Measurements from ENCODE around the gene TMEM86A.

The TMEM86A gene

DNA sequence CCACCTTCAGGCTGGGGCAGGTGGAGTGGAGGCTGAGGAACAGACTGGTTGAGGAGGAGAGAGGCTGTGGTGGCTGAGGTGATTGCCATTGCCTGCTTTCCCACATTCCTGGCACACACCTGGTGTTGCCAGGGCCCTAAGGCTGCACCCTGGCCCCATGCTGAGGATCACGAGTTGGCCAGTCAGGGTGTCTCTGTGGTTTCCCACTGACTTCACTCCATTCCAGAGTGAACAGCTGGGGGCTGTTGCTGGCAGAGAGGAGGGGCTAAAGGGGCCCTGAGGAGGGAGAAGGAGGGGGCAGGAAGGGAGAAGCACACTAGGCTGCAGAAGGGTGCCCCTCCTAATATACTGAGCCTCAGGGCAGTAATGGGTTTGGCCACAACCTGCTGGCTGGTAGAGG lies 1.8 kb downstream of the TMEM86A start:
- no peak for DNase-seq (ENCODE audit: low spot score)

DNA sequence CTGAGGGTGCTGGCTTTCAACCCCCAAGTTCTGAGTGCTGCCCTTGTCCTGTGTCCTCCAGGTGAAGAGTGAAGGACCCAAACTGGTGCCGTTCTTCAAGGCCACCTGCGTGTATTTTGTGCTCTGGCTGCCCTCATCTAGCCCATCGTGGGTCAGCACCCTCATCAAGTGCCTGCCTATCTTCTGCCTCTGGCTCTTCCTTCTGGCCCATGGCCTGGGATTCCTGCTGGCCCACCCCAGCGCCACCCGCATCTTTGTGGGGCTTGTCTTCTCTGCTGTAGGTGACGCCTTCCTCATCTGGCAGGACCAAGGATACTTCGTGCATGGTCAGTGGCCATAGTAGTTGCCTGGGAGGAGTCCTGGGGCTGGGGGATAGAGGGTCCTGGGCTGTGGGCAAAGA lies 2.3 kb downstream of the TMEM86A start:
- DNase-seq (ENCODE audit: low spot score): no peak

DNA sequence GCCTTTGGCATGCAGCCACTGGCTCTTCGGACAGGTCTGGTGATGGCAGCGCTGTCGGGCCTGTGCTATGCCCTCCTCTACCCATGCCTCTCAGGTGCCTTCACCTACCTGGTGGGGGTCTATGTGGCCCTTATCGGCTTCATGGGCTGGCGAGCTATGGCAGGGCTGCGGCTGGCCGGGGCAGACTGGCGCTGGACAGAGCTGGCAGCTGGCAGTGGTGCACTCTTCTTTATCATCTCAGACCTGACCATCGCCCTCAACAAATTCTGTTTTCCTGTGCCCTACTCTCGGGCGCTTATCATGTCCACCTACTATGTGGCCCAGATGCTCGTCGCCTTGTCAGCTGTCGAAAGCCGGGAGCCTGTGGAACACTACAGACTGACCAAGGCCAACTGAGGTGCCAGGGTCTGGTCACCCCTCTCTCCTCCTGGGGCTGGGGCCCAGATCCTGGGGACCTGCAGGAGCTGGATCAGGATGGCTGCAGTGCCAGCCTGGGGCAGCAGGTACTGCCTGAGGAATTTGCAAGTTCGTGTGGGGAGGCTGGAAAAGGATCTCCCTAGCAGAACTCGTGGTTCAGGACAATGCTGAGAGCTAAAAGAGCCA lies 3.1 kb downstream of the TMEM86A start:
- DNase-seq (ENCODE audit: low spot score): no peak

DNA sequence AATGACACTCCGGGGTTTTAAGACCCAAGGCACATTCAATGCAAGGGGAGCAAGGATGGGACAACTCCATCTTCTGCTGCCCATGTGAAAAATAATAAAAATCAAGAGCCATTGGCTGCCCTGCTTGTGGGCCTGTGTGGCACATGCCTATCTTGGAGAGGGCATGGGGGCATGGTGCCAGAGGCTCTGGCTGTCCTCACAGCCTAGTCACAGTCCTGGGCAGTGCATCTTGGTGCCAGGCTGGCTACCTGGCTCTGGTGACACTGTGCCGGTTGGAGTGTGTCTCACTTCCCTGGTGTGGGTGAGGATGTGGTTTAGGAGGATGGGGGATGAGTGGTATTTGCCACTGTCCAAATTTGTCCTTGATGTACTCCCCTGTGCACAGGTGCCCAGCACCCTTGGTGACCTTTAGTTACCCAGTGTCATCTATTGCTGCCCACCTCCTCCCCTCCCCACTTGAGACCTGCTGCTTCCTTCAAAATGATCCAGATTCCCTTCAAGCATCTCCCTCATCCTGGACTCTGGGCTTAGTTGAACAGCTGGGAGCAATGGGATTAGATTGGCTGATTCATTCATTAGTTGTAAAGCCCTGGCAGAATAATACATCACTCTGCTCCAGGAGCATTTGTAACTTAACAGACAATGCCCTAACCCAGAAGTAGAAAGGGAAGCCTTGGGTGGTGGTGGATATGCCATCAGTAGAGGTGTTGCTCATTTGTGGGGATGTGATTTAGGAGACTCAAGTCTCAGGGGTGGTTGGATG lies 4.6 kb downstream of the TMEM86A start:
- no peak for DNase-seq (ENCODE audit: low spot score)

DNA sequence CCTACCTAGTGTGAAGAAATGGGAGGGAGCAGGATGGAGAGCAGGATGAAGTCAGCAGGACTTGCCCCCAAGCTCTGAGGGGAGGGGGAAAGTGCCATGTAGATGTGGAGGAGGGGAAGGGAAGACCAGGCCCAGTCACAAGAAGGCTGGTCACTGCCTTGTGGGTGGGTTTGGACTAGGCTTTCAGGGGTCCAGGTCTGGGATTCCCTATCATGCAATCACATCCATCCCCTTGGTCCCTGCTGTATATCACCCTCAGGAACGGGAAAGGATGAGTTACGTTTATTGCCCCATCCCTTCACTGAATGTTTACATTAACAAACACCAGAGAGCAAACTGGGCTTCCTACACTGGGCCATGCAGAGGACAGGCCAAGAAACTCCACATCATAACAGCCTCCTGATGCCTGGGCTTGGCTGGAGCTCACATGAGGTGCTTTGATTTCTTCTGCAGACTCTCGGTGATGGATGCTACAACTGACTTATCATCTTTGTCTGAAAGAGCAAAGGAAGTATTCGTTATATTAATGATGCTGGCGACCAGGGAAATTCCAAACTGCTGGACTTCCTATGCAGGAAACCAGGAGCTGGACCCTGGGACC lies 5.6 kb downstream of the TMEM86A start:
- DNase-seq (ENCODE audit: low spot score): no peak

DNA sequence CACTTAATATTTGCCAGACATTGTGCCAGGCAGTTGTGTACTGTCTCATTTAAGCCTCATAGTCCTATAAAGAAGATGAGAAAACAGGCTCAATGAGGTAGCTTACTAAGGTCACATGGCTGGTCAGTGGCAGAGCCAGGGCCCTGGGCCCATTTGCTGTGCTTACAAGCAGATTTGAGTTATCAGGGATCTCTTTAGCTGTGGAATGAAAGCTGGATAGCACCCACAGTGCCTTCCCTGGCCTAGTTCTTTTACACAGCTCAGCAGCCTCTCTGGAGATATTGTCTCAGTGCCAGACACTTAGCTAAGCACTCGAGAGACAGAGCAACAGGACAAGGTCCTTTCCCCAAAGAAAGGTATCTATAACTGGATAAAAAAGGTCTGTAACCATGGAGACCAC lies 6.1 kb downstream of the TMEM86A start:
- no peak for DNase-seq (ENCODE audit: low spot score)

DNA sequence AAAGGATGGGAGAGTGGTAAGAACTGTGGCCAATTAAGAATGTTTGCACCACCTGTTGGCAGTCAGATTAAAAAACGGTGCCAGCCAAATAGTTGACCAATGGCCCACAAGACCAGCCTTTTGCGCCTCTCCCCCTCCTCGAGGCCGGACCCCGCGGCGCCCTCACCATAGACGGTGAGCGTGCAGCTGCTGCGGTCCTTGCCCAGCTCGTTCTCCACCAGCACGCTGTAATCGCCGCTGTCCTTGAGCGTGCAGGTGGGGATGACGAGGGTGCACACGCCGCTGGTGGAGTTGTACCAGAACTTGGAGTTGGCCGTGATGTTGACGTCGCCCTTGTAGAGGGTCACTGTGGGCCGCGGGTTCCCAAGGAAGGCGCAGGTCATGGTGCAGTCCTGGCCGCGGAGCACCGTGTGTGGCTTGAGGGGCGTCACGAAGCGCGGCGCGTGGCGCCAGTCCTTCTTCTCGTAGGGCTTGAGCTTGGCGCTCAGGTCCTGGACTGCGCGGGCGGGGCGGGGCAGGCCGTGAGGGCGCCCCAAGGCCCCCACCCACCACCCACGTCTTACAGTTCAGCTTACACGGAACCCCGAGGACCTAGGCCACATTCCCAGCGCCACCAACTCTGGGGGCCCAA lies 7.2 kb downstream of the TMEM86A start:
- no peak for DNase-seq (ENCODE audit: low spot score)

DNA sequence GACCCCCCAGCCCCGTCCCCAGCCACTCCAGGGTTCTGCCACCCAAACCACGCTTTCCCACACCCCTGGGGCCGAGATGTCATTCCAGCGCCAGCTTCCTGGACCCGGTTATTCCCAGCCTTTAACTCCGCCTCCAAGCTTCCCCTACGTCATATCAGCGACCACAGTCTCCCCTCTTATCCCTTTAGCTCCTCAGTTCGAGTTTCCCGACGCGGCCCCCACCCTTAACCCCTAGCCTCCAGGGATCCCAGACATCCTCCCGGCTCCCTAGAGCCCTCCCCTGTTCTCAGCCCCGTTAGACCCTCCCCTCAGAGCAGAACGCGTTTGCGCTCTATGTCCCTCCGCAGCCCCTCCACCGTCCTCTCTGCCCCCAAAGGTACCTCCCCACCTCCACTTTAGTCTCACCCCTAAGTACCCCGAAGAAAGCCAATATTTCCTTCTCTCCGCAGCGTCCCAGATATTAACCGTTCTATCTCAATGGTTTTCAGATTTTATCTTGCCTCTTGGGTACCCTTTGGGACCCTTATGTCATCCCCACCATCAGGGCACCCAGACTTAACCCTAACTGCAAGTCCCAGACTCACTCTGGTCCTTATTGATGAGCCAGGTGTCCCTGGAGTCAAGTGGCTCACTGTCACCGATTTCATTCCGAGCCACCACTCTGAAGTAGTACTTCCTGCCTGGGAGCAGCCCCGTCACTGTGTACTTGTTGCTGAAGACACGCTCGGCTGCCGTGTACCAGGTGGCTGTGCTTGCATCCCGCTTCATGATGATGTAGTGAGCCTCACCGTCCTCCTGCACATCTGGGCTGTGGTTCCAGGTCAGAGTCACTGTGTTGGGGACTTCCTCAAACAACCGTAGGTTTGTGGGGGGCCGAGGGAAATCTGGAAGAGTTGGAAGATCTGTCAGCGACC lies 8.0 kb downstream of the TMEM86A start:
- DNase-seq (ENCODE audit: low spot score): no peak

DNA sequence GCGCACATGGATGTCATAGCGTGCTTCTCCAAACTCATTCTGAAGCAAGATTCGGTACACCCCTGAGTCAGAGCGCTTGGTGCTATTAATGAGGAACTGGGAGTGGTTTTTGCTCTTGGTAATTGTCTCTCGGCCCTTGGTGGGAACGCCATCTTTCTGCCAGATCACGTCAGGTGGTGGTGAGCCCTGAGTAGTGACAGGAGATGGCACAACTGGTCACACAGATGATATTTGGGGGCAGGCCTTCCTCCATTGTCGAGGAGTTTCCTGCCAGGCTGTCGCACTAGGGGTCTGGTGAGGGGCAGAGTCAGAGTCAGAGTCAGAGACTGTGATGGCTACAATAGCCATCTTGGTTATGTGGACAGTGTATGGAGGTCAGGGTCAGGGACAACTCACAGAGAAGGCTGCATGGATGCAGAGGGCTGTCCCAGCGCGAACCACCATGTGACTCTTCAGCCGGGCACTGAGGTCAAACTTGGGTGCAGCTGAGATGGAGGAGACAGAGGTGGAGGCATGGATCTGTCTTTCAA lies 9.3 kb downstream of the TMEM86A start:
- DNase-seq (ENCODE audit: low spot score): no peak

DNA sequence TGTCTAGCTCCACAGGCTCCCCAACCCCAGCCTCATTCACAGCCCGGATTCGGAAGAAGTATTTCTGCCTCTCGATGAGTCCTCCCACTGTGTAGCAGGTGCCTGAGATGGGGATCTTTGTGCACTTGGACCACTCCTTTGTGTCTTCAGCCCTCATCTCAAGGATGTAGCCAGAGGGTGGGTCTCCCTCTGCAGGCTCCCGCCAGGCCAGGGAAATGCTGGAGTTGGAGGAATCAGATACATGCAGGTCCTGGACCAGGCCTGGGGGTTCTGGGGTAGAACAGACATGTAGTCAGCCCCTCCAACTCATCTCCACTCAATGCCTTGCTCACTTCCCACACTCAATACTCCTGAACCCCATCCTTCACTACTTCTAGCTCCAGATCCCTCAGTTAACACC lies 10.8 kb downstream of the TMEM86A start:
- DNase-seq (ENCODE audit: low spot score): no peak

DNA sequence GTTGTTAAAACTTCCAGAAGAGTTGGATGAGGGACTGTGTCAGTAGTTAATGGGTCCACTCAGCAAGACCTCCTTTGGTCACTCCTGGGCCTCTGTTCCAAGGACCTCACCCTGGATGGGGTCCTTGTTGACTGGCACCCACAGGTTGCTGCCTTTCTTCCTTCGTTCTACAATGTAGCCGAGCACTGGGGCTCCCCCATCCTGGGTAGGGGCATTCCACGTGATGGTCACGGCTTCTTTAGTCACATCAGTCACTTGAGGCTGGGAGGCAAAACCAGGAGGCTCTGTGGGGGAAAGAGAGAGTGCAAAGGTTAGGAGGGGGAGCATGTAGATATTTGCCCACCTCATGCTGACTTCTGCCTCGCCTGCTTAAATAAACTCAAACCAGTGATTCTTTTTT lies 12.0 kb downstream of the TMEM86A start:
- no peak for DNase-seq (ENCODE audit: low spot score)

DNA sequence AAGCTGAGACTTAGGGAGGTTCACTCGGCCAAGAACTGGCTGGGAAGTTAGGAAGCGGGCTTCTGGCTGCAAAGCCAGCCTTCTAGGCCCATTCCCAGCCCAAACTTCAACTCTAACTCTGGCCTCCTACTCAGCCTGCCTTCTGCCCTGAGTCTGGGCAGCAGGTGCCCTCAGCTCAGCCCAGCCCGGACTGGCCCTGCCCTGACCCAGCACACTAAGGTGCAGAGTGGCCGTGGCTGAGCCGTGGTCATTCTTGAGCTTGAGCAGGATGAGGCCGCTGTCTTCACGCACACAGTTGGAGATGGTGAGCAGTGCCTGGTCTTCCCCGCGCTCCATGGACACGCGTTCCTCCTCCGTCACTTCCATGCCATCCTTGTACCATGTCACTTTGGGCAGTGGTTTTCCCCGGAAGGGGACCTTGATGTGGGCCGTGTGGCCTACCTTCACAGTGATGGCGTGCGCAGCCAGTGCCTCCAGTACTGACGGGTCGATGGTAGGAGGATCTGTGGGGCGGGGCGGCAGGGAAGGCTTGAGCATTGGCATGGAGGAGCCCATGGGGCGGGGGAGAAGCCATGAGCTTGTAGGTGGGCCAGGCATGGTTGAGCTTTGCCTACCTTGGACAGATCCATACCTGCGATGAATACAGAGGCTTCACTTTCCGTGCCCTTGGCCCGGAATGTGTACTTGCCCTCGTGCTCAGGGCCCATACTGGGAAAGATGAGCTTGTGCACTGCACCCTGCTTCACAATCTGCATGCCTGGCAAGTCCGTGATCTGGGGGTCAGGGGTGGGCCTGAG lies 15.3 kb downstream of the TMEM86A start:
- no peak for DNase-seq (ENCODE audit: low spot score)

DNA sequence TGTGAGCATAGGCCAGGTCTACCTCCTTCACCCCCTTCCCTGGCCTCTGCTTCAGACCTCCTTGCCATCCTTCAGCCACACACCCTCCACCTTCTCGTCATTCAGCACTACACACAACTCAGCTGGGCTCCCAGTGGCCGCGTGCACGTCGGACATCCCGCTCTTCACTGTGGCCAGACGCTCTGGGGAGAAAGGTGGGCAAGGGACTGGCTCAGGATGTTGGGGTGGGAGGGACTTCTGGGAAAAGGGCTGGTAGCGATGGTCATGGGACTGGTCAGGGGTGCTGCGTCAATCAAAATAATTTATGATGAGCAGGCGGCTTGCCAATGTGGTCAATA lies 15.8 kb downstream of the TMEM86A start:
- DNase-seq (ENCODE audit: low spot score): no peak

DNA sequence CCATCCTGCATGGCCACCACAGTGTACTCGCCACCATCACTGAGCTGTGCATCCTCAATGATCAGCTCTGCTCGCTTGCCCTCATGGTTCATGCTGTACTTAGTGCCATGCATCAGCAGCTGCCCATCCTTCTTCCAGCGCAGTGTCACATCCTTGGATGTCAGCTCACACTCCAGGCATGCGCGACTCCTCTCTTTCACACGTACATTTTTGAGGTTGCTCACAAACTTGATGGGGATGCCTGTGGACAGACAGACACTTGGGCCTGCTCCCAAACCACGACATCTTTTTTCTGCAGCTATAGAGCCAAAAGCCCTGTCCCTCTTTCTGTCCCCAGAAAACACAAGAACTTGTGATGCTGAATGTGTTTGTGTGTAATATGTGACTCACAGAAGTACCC lies 16.9 kb downstream of the TMEM86A start:
- no peak for DNase-seq (ENCODE audit: low spot score)

DNA sequence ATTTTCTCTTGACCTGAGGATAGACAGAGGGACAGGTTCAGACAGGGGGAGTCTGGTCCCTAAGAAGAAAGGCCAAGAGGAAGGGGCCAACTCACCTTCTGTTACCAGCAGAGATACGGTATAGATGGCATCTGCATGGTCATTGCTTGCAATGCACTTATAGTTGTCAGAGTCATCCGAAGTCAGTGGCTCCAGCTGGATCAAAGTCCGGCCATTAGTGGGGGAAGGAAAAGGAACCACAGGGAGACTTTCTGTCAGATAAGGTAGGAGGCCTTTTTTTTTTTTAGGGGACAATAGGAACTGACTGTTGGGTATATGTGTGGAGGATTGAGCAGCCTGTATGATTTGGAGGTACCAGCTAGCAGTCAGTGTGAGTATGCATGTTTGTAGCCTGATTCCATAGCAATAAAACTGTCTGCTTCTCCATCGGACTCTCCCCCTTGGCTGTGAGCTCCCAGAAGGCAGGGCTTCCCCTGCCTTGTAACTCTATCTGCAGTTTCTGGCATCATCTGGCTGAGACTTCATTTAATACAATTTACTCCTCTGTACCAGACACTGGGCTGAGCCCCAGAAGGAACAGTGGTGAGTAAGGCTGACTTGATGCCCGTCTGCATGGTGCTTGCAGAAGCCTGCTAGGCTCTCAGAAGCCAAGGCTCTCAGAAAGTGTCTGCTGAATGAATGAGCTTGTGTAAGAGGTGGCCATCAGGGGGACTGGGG lies 21.7 kb downstream of the TMEM86A start:
- no peak for DNase-seq (ENCODE audit: low spot score)

DNA sequence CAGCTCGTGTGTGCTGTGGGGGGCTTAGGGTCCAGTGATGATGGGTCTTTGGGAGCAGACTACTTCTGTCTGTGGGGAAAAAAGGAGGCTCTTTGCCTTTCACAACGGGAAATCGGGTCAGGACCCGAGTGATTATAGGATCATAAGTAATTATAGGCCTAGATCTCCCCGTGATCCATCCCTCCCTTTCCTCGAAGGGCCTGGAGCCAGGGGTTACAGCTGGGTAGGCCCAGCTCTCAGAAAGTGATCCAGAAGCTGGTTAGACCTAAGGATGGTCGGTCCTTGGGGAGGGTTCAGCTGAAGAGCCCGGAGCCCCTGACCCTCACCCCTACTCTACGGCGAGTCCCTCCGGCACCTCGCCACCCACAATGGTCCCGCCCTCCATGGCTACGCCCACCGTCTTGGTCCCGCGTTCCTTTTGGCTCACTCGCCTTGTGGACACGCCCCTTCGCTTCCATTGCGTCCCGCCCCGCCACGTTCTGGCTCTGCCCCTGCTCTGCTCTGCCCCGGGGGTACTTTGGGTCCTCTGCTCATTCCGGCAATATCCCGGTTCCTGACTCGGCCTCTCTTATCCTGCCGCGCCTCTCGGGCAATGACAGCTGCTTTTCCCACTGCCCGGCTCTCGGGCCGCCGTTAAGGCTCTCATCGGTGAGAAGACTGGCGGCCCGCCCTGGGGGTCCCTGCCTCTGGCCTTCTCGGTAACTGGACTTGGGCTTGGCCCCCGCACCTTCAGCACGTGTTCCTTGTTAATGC lies 22.4 kb downstream of the TMEM86A start:
- peak; percentile 86 for DNase-seq (ENCODE audit: low spot score)

DNA sequence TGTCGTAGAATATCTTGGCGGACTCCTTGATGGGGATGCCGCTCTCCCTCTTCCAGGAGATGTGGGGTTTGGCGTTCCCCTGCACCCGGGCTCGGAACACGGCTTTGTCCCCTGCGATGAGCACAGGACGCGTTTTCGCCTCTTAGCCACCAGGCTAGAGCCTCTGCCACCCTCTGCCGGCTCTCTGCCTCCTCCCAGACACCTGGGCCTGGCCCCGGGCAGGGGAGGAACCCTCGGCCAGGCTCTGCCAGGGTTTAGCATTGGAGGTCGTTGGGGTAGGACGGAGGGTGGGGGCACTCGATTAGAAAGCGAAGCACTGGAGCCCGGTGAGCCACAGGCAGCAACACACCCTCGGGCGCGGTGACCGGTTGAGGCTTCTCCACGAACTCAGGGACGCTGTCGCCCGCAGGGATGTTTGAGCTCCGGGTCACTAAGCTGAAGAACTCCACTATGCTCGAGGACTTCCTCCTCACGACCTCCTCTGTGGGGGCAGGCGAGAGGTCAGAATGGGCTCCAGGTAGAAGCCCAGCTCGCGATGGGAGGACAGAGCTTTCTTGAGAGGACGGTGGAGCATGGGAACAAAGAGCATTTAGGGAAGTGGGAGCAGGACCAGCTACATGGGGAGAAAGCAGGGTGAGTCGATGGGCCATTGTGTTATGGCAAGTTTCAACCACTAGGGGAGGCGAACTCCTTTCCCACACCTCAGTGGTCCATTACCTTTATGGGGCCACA lies 23.1 kb downstream of the TMEM86A start:
- DNase-seq (ENCODE audit: low spot score): peak; percentile 66

DNA sequence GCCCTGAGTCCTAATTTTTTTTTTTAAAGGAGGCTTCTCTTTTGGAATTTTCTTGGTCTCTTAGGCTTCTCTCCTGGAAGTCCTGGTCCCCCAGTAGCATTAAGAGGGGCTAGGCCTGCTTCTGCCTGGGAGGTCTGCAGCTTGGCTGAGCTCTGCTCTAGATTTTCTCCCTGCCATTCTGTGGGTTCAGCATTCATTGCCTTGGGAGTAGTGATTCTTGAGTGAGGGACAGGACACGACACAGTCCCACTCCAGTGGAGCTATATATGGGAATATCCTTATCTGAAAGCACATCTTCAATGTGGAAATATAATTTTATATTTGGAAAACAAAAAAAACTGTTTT lies 23.7 kb downstream of the TMEM86A start:
- DNase-seq (ENCODE audit: low spot score): no peak

DNA sequence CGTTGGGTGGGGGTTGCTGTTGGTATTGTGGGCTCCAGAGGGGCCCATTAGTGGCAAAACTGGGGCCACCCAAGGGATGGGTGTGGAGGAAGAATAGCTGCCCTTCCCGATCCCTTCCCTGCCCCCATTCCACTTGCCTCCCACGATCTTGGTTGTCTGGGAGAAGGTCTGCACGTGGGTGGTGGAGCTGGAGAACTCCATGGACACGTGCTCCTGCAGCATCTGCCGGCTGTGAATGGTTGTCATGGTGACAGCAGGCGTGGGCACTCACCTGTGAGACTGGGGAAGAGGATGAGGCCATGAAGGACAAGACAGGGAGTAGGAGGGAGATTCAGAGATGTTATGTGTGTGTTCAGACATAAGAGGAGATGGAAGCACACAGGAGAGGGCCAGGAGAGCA lies 25.4 kb downstream of the TMEM86A start:
- DNase-seq (ENCODE audit: low spot score): no peak

Measured in RKO (cell line).